ENCODE measurements around the gene ARPP19.
"Not testable (repeated sequence)": the region's sequence is repeated elsewhere in the genome, so short reads cannot be mapped to it uniquely, and the experiment has no call there.

ARPP19 gene

DNA sequence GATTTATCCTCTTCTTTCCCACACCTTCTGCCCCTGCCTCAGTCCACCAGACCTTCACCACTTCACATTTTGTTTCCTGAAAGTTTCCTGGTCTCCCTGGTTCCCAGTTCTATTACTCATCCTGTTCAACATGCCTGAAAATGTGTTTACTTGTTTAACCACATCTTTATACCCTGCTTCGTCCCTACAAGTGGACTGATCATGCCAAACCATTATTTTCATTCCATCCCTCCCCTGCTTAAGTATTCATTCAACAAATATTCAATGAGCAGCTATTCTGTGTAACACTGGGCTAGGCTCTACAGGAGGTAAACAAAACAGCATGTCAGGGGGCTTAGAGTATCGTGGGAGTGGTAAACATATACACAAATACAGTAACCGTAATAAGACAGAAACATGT lies 45.6 kb downstream of the ARPP19 start:
- no peak for DNase-seq (ENCODE audit: low read depth)
- no peak for TF ChIP-seq CTCF (IDR thresholded peaks at IDR 0.05; ENCODE audit: insufficient read depth, low read depth, low read length, missing control alignments)
- H3K4me3 ChIP-seq (ENCODE audit: low read depth, low read length) = no peak overlapping the region

DNA sequence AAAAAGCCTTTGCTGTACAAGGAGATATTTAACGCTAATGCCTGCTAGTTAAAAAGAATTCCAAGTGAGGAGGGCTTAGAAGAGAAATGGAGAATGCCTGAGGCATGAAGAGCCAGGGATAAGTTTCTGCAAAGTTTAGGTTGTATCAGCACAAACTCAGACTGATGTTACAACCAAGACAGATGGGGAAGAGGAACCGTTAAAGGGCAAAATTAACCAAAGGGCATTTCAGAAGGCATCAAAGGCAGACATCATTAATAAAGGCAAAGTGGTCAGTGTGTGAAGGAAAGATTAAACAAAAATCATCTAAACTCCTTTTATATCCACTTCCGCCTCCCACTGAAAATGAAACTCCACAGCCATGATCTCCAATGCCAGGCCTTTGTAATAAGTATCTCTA lies 47.1 kb downstream of the ARPP19 start:
- no peak for DNase-seq (ENCODE audit: low read depth)
- no peak for TF ChIP-seq CTCF (IDR thresholded peaks at IDR 0.05; ENCODE audit: insufficient read depth, low read depth, low read length, missing control alignments)

GRCh38 chr15:52520421-52520820 lies 48.4 kb downstream of the ARPP19 start:
- H3K4me3 ChIP-seq (ENCODE audit: low read depth, low read length) = no peak overlapping the region
- DNase-seq (ENCODE audit: low read depth) = no peak
- no peak for TF ChIP-seq CTCF (IDR thresholded peaks at IDR 0.05; ENCODE audit: insufficient read depth, low read depth, low read length, missing control alignments)

More for the DNA sequence above, 47.1 kb downstream of the ARPP19 start:
- no peak overlapping the region for H3K4me3 ChIP-seq (ENCODE audit: low read depth, low read length)

GRCh38 chr15:52518487-52519371 lies 50.1 kb downstream of the ARPP19 start:
- no peak for TF ChIP-seq CTCF (IDR thresholded peaks at IDR 0.05; ENCODE audit: insufficient read depth, low read depth, low read length, missing control alignments)
- H3K4me3 ChIP-seq (ENCODE audit: low read depth, low read length) = no peak overlapping the region
- DNase-seq (ENCODE audit: low read depth) = no peak

GRCh38 chr15:52517014-52517413 lies 51.8 kb downstream of the ARPP19 start:
- H3K4me3 ChIP-seq (ENCODE audit: low read depth, low read length) = no peak overlapping the region
- TF ChIP-seq CTCF (IDR thresholded peaks at IDR 0.05; ENCODE audit: insufficient read depth, low read depth, low read length, missing control alignments) = no peak
- DNase-seq (ENCODE audit: low read depth) = no peak

- no peak for DNase-seq (ENCODE audit: low read depth)
- no peak overlapping the region for H3K4me3 ChIP-seq (ENCODE audit: low read depth, low read length)
- no peak for TF ChIP-seq CTCF (IDR thresholded peaks at IDR 0.05; ENCODE audit: insufficient read depth, low read depth, low read length, missing control alignments)
Measured at GRCh38 chr15:52515343-52515742, 53.5 kb downstream of the ARPP19 start.

GRCh38 chr15:52514482-52514881 lies 54.3 kb downstream of the ARPP19 start:
- no peak overlapping the region for H3K4me3 ChIP-seq (ENCODE audit: low read depth, low read length)
- DNase-seq (ENCODE audit: low read depth) = no peak
- TF ChIP-seq CTCF (IDR thresholded peaks at IDR 0.05; ENCODE audit: insufficient read depth, low read depth, low read length, missing control alignments) = no peak

DNA sequence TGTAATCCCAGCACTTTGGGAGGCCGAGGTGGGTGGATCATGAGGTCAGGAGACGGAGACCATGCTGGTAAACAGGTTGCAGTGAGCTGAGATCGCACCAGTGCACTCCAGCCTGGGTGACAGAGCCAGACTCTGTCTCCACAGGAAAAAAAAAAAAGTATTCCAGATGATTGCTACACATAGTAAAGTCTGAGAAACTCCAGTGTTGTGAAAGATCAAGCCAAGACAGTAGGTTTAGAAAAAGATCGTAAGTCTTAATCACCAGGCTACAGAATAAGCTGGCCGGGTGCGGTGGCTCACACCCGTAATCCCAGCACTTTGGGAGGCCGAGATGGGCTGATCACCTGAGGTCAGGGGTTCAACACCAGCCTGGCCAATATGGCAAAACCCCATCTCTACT lies 56.0 kb downstream of the ARPP19 start:
- not testable (repeated sequence) for H3K4me3 ChIP-seq (ENCODE audit: low read depth, low read length); DNase-seq (ENCODE audit: low read depth)

Measured in GM12865 (cell line).